Measurements from ENCODE around the gene TMEM42. TPM values are rescaled to one million over a fixed set of nuclear protein-coding genes. Genes with fewer than 3 reads are reported as not detected.

Gene TMEM42
- total and polyA plus RNA-seq, 2 of the 8 experiments (the other 6 are each of a cell fraction or from before 2014, with no cell fraction given): 11.2 to 41.4 TPM

GRCh38 chr3:44862226-44862637 lies 520 bp downstream of the TMEM42 start:
- Histone ChIP-seq H4K91ac (replicated peaks; ENCODE audit: insufficient read length, low read length) (peak overlapping the region; percentile 8), H3K4me2 (ENCODE audit: insufficient read depth in 1 of 2, low read depth in 2 of 2, low read length in 2 of 2) (peak overlapping the region; percentile 84 to 85), H3K9me3 (ENCODE audit: insufficient read depth in 2 of 2, low read depth in 1 of 2, low read length in 1 of 2) (no peaks in the 10 kb centered on the region), H3K9ac (replicated peaks in 1 of 4; ENCODE audit: extremely low read depth in 1 of 4, low read depth in 3 of 4, low read length in 3 of 4) (peak overlapping the region; percentile 70 to 80 (median 74)), H2AK5ac (ENCODE audit: low read depth, low read length) (no peak overlapping the region), H3K18ac (ENCODE audit: extremely low read depth, low read length) (no peak overlapping the region), H3K79me1 (ENCODE audit: low read depth, low read length) (no peaks in the 10 kb centered on the region; the same call in none of the 2 replicates), H2AFZ (ENCODE audit: low read length) (peak overlapping the region; percentile 95), H3K14ac (ENCODE audit: insufficient read length) (no peak overlapping the region), H2BK12ac (ENCODE audit: low read depth, low read length) (no peak overlapping the region), H3K56ac (replicated peaks; ENCODE audit: insufficient read length, low read depth, low read length) (no peak overlapping the region), H3K36me3 (ENCODE audit: control insufficient read depth in 2 of 4, insufficient read depth in 4 of 4, low read length in 3 of 4) (no peaks in the 10 kb centered on the region), H3K4me1 (replicated peaks in 1 of 4; ENCODE audit: control insufficient read depth in 3 of 4, insufficient read depth in 4 of 4, low read length in 3 of 4) (peaks cover 0 to 5% (median 4%) of the 10 kb centered on the region in 4 experiments; a peak in 5 of 7 replicates), H3K27me3 (replicated peaks in 1 of 4; ENCODE audit: control insufficient read depth in 3 of 4, extremely low read depth in 1 of 4, insufficient read depth in 3 of 4, low read length in 3 of 4) (no peaks in the 10 kb centered on the region), H3K27ac (ENCODE audit: low read depth, low read length) (peak overlapping the region; percentile 79; the same call in 1 of the 2 replicates), H2BK20ac (ENCODE audit: low read length) (no peak overlapping the region), H3K4me3 (ENCODE audit: extremely low read depth in 1 of 4, insufficient read depth in 2 of 4, low read depth in 3 of 4, low read length in 4 of 4) (peak overlapping the region; percentile 64 to 71 (median 68)), H2BK15ac (ENCODE audit: low read length) (no peak overlapping the region), H4K5ac (ENCODE audit: insufficient read length, low read depth, low read length) (no peak overlapping the region), H4K20me1 (replicated peaks in 1 of 2; ENCODE audit: control insufficient read depth in 1 of 2, insufficient read depth in 2 of 2, low read length in 2 of 2) (peaks cover 0 to 2% of the 10 kb centered on the region in 2 experiments), H2BK120ac (replicated peaks; ENCODE audit: low read depth, low read length) (no peak overlapping the region), H4K8ac (ENCODE audit: extremely low read depth, insufficient read depth, low read length) (no peak overlapping the region), H2BK5ac (ENCODE audit: low read depth, low read length) (no peak overlapping the region), H3K4ac (replicated peaks; ENCODE audit: insufficient read length, low read depth, low read length) (no peak overlapping the region), H3K23me2 (ENCODE audit: low read depth, low read length) (peaks cover 5% of the 10 kb centered on the region), H3K79me2 (ENCODE audit: control insufficient read depth in 1 of 2, insufficient read depth in 2 of 2, low read length in 2 of 2) (no peaks in the 10 kb centered on the region; a peak in 1 of 4 replicates), H3K23ac (ENCODE audit: insufficient read length) (no peak overlapping the region)
- FAIRE-seq (no peak), DNase-seq (ENCODE audit: low read depth in 1 of 2, low spot score in 2 of 2) (no peak)
- ChIA-PET CTCF (ENCODE audit: partially characterized antibody) (interaction anchor here (1.4 kb wide), 1 partner anchor 52 kb away, joined by 4 read pairs; no protein-coding TSS in a partner anchor), POLR2A (ENCODE audit: partially characterized antibody) (interaction anchor here (0.9 to 1.0 kb wide), 2 partner anchors 10 to 351 kb away, joined by 3 read pairs; no protein-coding TSS in a partner anchor)
- WGBS, 2 experiments (ENCODE audit: extremely low coverage in 1 of 2, insufficient coverage in 1 of 2, insufficient read length in 1 of 2, insufficient replicate concordance in 2 of 2, low coverage in 1 of 2, low lambda C conversion rate in 2 of 2, missing lambda C conversion rate in 1 of 2): 15% methylated on average over 9 of the region's 25 CpGs; no CpG with 5 or more reads in 1 of the 2 experiments
- TF ChIP-seq USF2 (IDR thresholded peaks at IDR 0.05; ENCODE audit: low read length): peak; percentile 24; the same call in 1 of the 2 replicates
- TF ChIP-seq BCL11A (IDR thresholded peaks at IDR 0.05; ENCODE audit: low read depth in 2 of 2, low read length in 2 of 2): no peak
- no peak for TF ChIP-seq SUZ12 (IDR thresholded peaks at IDR 0.05; ENCODE audit: low read length)
- no peak for TF ChIP-seq ATF3 (IDR thresholded peaks at IDR 0.05; ENCODE audit: insufficient read depth, low read depth, low read length)
- TF ChIP-seq POLR2A (IDR thresholded peaks at IDR 0.05; ENCODE audit: control extremely low read depth in 1 of 2, low read depth in 2 of 2, low read length in 2 of 2): no peak
- no peak for TF ChIP-seq EGR1 (IDR thresholded peaks at IDR 0.05; ENCODE audit: borderline replicate concordance, low read depth, low read length)
- peak; percentile 90 for TF ChIP-seq MAX (IDR thresholded peaks at IDR 0.05)
- TF ChIP-seq KDM4A (IDR thresholded peaks at IDR 0.05; ENCODE audit: low read depth, low read length, severe bottlenecking): peak; percentile 46
- TF ChIP-seq SP2 (IDR thresholded peaks at IDR 0.05; ENCODE audit: low read length): no peak
- TF ChIP-seq E2F6 (IDR thresholded peaks at IDR 0.05): peak; percentile 85

All from H1 (cell line).